ENCODE results near the gene SERPINA1. TPM values are rescaled to one million over a fixed set of nuclear protein-coding genes. Genes with fewer than 3 reads are reported as not detected.

The SERPINA1 gene
- total RNA-seq, 1 experiment from 2014 or later: 9.1 TPM

- TF ChIP-seq, protein P1, sequence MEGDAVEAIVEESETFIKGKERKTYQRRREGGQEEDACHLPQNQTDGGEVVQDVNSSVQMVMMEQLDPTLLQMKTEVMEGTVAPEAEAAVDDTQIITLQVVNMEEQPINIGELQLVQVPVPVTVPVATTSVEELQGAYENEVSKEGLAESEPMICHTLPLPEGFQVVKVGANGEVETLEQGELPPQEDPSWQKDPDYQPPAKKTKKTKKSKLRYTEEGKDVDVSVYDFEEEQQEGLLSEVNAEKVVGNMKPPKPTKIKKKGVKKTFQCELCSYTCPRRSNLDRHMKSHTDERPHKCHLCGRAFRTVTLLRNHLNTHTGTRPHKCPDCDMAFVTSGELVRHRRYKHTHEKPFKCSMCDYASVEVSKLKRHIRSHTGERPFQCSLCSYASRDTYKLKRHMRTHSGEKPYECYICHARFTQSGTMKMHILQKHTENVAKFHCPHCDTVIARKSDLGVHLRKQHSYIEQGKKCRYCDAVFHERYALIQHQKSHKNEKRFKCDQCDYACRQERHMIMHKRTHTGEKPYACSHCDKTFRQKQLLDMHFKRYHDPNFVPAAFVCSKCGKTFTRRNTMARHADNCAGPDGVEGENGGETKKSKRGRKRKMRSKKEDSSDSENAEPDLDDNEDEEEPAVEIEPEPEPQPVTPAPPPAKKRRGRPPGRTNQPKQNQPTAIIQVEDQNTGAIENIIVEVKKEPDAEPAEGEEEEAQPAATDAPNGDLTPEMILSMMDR (IDR thresholded peaks at IDR 0.05 in 2 of 3, conservative IDR thresholded peaks at IDR 0.05 in 1 of 3; ENCODE audit: borderline replicate concordance in 1 of 3, insufficient read depth in 1 of 3, low read depth in 2 of 3, low read length in 2 of 3): no peak
- no peak for TF ChIP-seq EZH2 (IDR thresholded peaks at IDR 0.05)
- no peak for TF ChIP-seq POLR2A (IDR thresholded peaks at IDR 0.05; ENCODE audit: borderline replicate concordance, extremely low read depth, insufficient read depth, insufficient read length)
These were observed 46.0 kb downstream of the SERPINA1 start (continued) for GRCh38 chr14:94342334-94342934.

DNA sequence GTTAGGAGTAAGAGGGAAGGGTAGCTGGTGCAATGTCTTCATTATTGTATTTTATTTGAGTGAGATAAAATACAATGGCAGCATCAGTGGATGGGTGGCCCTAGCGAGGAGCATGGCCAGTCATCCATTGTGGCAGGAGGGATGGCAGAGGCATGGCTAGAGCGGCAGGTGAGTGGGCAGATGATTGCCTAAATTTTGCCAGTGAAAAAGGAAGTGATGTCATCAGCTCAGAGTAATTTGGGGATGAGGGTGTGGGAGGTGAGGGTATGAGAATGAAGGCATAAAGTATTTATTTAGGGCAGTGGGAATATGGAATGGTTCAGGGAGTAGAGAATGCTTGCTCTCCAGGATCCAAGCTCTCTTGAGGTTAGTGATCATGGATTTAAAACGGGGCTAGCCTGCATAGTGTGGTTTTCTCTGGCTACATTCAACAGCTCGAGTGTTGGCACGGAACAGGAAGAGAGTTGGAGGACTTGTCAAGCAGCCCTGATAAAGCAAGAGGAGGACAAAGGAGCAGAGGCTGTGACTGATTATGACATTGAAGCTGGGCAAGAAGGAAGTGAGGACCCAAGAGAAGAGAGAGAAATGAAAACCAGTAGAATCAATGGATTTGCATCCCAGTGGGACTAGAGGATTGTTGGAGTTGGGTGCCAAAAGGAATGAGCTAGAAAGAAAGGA is 46.6 kb downstream of the SERPINA1 start:
- no peak overlapping the region for H2AFZ ChIP-seq (ENCODE audit: low read depth, low read length, poor library complexity, severe bottlenecking)
- CTCF ChIA-PET: no interaction called here
- TF ChIP-seq SRF (IDR thresholded peaks at IDR 0.05; ENCODE audit: low read depth): no peak
- no peak for TF ChIP-seq SIN3A (IDR thresholded peaks at IDR 0.05; ENCODE audit: low read depth)
- TF ChIP-seq ELF1 (IDR thresholded peaks at IDR 0.05; ENCODE audit: borderline replicate concordance, low read depth): no peak
- TF ChIP-seq POLR2A (IDR thresholded peaks at IDR 0.05; ENCODE audit: borderline replicate concordance, extremely low read depth, insufficient read depth, insufficient read length): no peak
- TF ChIP-seq CEBPB (IDR thresholded peaks at IDR 0.05; ENCODE audit: low read depth): no peak
- H3K79me2 ChIP-seq (ENCODE audit: insufficient read depth, low read length): no peaks in the 10 kb centered on the region
- H3K9ac ChIP-seq (ENCODE audit: low read length): no peak overlapping the region
- ATAC-seq: peak; percentile 13
- no peaks in the 10 kb centered on the region for H4K20me1 ChIP-seq (ENCODE audit: insufficient read depth)
- peaks cover 18 to 51% of the 10 kb centered on the region in 2 experiments for H3K4me1 ChIP-seq (ENCODE audit: control insufficient read depth in 1 of 2, insufficient read depth in 2 of 2, low read length in 2 of 2)
- H3K4me3 ChIP-seq (replicated peaks in 1 of 2; ENCODE audit: low read depth in 1 of 2, low read length in 2 of 2): no peak overlapping the region
- H3K27ac ChIP-seq (ENCODE audit: low read depth, low read length): no peak overlapping the region
- BruUV-seq (replicated peaks): no TSS peak
- no peaks in the 10 kb centered on the region for H3K9me2 ChIP-seq (ENCODE audit: insufficient read depth)
- DNase-seq (ENCODE audit: low read depth, low spot score): no peak
- RAD21 ChIA-PET (ENCODE audit: low non-redundant PET in 1 of 2, low total read pairs in 2 of 2, uncharacterized antibody in 2 of 2, unreplicated experiment in 2 of 2): no interaction called here
- no peaks in the 10 kb centered on the region for H3K36me3 ChIP-seq (ENCODE audit: control insufficient read depth in 1 of 2, insufficient read depth in 2 of 2, low read length in 2 of 2)
- POLR2A ChIA-PET: interaction anchor here (0.6 kb wide), 1 partner anchor 233 kb away, joined by 3 read pairs; no protein-coding TSS in a partner anchor
- no peaks in the 10 kb centered on the region for H3K9me3 ChIP-seq (ENCODE audit: control insufficient read depth in 1 of 2, insufficient read depth in 1 of 2, low read depth in 1 of 2, low read length in 2 of 2)
- intact Hi-C loops (cut with micrococcal nuclease): no loop called here
- H3K4me2 ChIP-seq (ENCODE audit: low read length): peak overlapping the region; percentile 64
- H3K27me3 ChIP-seq (ENCODE audit: insufficient read depth, low read length): no peaks in the 10 kb centered on the region; the same call in 1 of the 2 replicates

All from HCT116 (cell line).